ENCODE results near the gene MMD2. TPM values are rescaled to one million over a fixed set of nuclear protein-coding genes. Genes with fewer than 3 reads are reported as not detected.
"Not testable (repeated sequence)": the region's sequence is repeated elsewhere in the genome, so short reads cannot be mapped to it uniquely, and the experiment has no call there.

MMD2 gene
- total RNA-seq, 4 donors from 2014 or later: not detected

DNA sequence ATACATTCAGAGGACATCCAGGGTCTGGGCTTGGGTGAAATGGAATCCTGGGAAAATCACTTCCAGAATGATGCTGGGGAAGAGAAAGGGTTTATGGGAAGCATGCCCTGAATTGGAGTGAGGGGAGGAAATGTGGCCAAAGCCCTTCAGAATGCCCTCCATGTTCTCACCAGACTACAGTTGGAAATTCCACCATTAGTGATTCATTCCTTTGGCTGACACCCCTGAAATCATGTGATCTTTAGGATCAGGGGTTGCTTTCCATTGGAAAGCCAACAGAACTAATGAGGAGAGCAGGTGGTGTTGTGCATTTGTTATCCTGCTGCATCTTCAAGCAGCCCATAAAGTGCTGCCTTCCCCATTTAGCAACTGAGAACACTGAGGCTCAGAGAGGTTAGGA, 54.6 kb downstream of the MMD2 start:
- Histone ChIP-seq H3K4me1 (no peaks in the 10 kb centered on the region), H3K27me3 (no peaks in the 10 kb centered on the region), H3K27ac (no peak overlapping the region), H3K4me3 (no peak overlapping the region), H3K36me3 (no peaks in the 10 kb centered on the region), H3K9me3 (no peaks in the 10 kb centered on the region)
- DNase-seq: no peak
- intact Hi-C loops (cut with DNase I; ENCODE audit: low total_unique reads): no loop called here
- TF ChIP-seq, protein P1, sequence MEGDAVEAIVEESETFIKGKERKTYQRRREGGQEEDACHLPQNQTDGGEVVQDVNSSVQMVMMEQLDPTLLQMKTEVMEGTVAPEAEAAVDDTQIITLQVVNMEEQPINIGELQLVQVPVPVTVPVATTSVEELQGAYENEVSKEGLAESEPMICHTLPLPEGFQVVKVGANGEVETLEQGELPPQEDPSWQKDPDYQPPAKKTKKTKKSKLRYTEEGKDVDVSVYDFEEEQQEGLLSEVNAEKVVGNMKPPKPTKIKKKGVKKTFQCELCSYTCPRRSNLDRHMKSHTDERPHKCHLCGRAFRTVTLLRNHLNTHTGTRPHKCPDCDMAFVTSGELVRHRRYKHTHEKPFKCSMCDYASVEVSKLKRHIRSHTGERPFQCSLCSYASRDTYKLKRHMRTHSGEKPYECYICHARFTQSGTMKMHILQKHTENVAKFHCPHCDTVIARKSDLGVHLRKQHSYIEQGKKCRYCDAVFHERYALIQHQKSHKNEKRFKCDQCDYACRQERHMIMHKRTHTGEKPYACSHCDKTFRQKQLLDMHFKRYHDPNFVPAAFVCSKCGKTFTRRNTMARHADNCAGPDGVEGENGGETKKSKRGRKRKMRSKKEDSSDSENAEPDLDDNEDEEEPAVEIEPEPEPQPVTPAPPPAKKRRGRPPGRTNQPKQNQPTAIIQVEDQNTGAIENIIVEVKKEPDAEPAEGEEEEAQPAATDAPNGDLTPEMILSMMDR (IDR thresholded peaks at IDR 0.05): no peak
- TF ChIP-seq POLR2A (IDR thresholded peaks at IDR 0.05): no peak

DNA sequence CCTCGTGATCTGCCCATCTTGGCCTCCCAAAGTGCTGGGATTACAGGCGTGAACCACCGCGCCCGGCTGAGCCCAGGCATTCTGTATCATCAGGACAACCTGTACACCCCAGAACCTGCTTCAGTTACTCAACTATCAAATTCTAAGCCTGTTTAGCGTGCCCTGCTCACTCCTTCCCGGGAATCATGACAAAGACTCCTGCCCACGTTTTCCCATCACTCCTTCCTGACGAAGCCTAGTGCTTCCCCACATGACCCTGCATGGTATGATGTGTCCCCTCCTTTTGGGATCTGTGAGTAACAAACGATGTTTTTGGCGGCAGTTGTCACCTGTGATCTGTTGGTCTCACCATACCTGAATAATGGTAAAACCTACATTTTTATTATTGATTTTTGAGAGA, 63.2 kb downstream of the MMD2 start:
- H3K27me3 ChIP-seq: no peaks in the 10 kb centered on the region
- no peak for DNase-seq
- intact Hi-C loops (cut with DNase I; ENCODE audit: low total_unique reads): no loop called here
- no peak overlapping the region for H3K27ac ChIP-seq
- no peak overlapping the region for H3K4me3 ChIP-seq
- H3K9me3 ChIP-seq: no peaks in the 10 kb centered on the region
- H3K4me1 ChIP-seq: no peaks in the 10 kb centered on the region
- H3K36me3 ChIP-seq: no peaks in the 10 kb centered on the region
- TF ChIP-seq POLR2A (IDR thresholded peaks at IDR 0.05): no peak

DNA sequence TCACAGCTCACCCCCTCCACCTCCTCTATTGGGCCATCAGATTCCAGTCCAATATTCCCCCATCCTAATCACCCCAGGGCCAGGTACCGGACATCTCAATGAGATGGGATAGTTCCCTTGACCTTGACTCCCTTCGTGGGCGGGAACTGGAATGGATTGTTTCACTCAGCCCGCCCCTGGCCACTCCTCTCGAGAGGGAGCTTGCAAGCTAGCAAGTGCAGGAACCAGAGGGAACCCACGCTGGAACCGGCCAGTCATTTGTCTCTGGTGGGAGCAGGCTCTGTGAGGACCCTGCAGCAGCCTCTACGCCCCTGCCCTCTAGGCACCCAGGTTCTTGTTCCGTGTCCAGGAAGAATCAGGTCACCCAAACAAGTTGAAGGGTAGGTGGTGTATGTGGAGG, 64.5 kb downstream of the MMD2 start:
- intact Hi-C loops (cut with DNase I; ENCODE audit: low total_unique reads): no loop called here
- TF ChIP-seq, protein P1 (IDR thresholded peaks at IDR 0.05): no peak
- TF ChIP-seq POLR2A (IDR thresholded peaks at IDR 0.05): no peak
- H3K27me3 ChIP-seq: no peaks in the 10 kb centered on the region
- no peaks in the 10 kb centered on the region for H3K36me3 ChIP-seq
- H3K4me3 ChIP-seq: no peak overlapping the region
- no peaks in the 10 kb centered on the region for H3K4me1 ChIP-seq
- H3K9me3 ChIP-seq: no peaks in the 10 kb centered on the region
- DNase-seq: no peak
- H3K27ac ChIP-seq: no peak overlapping the region

DNA sequence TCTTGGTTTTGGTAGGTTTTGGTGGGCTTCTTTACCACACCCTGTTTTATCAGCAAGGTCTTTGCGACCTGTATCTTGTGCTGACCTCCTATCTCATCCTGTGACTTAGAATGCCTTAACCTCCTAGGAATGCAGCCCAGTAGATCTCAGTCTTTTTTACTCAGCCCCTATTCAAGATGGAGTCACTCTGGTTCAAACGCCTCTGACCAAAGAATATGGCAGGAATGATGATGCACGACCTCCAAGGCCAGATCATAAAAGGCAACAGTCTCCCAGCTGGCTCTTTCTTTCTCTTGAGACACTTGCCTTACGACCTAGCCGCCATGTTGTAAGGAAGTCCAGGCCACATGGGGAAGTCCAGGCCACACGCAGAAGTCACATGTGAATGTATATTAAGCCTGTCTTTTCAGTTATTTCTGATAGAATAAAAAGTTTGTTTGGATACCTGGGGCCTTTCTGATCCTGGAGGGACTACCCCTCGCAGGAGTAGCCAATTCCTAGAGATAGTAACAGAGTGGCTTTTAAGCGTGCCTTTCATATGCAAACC, 65.0 kb downstream of the MMD2 start:
- no peaks in the 10 kb centered on the region for H3K27me3 ChIP-seq
- H3K27ac ChIP-seq: no peak overlapping the region
- no peaks in the 10 kb centered on the region for H3K9me3 ChIP-seq
- no peaks in the 10 kb centered on the region for H3K36me3 ChIP-seq
- no peaks in the 10 kb centered on the region for H3K4me1 ChIP-seq
- no peak for TF ChIP-seq POLR2A (IDR thresholded peaks at IDR 0.05)
- TF ChIP-seq, protein P1 (IDR thresholded peaks at IDR 0.05): no peak
- H3K4me3 ChIP-seq: no peak overlapping the region
- intact Hi-C loops (cut with DNase I; ENCODE audit: low total_unique reads): no loop called here
- no peak for DNase-seq

DNA sequence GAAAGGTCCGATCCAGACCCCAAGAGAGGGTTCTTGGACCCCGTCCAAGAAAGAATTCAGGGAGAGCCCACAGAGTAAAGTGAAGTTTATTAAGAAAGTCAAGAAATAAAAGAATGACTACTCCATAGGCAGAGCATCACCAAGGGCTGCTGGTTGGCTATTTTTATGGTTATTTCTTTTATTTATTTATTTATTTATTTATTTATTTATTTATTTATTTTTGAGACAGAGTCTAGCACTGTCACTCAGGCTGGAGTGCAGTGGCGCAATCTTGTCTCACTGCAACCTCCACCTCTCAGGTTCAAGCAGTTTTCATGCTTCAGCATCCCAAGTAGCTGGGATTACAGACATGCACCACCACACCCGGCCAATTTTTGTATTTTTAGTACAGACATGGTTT, 65.8 kb downstream of the MMD2 start:
- H3K9me3 ChIP-seq; H3K4me3 ChIP-seq; H3K27me3 ChIP-seq; intact Hi-C loops (cut with DNase I; ENCODE audit: low total_unique reads); H3K4me1 ChIP-seq; H3K36me3 ChIP-seq; DNase-seq; H3K27ac ChIP-seq: not testable (repeated sequence)

DNA sequence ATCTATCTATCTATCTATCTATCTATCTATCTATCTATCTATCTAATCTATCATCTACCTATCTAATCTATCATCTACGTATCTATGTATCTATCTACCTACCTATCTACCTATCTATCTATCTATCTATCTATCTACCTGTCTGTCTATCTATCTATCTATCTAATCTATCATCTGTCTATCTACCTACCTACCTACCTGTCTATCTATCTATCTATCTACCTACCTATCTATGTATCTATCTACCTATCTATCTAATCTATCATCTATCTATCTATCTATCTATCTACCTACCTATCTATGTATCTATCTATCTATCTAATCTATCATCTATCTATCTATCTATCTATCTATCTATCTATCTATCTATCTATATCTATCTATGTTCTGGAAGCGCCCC, 67.5 kb downstream of the MMD2 start:
- H3K27me3 ChIP-seq; H3K36me3 ChIP-seq; DNase-seq; intact Hi-C loops (cut with DNase I; ENCODE audit: low total_unique reads); H3K27ac ChIP-seq; H3K9me3 ChIP-seq; H3K4me1 ChIP-seq; H3K4me3 ChIP-seq: not testable (repeated sequence)

DNA sequence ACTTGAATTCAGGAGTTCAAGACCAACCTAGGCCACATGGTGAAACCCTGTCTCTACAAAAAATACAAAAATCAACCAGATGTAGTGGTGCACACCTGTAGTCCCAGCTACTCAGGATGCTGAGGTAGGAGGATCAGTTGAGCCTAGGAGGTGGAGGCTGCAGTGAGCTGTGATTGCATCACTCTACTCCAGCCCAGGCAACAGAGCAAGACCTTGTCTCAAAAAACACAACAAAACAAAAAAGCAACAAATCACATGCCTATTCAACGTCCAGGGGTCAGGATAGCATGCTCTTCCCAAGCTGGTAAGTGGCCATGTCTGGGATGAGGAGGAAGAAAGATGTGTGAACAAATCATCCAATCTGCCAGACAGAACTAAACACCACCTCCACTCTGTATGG, 69.3 kb downstream of the MMD2 start:
- H3K27ac ChIP-seq: no peak overlapping the region
- intact Hi-C loops (cut with DNase I; ENCODE audit: low total_unique reads): loop anchor here (10.0 kb wide), 1 partner anchor 95 kb away; no protein-coding TSS in a partner anchor
- H3K9me3 ChIP-seq: no peaks in the 10 kb centered on the region

More for the DNA sequence above, 69.3 kb downstream of the MMD2 start:
- H3K4me1 ChIP-seq: no peaks in the 10 kb centered on the region
- no peaks in the 10 kb centered on the region for H3K36me3 ChIP-seq
- TF ChIP-seq POLR2A (IDR thresholded peaks at IDR 0.05): no peak
- TF ChIP-seq, protein P1 (IDR thresholded peaks at IDR 0.05): no peak
- no peaks in the 10 kb centered on the region for H3K27me3 ChIP-seq
- DNase-seq: no peak
- no peak overlapping the region for H3K4me3 ChIP-seq

All from uterus (tissue), 4 donors.